GM10248 (cell line): ENCODE results near the gene CCNL2.
A peak's percentile ranks its signal among the peaks of the same experiment; 100 is the strongest.

Experiments used
- CTCF ChIA-PET: fragments of 300-600 bp; sonication (Branson Sonifier 250); formaldehyde crosslinking; extraction: SDS; loops from one replicate; lab custom pipeline; 2021; ENCODE audit warnings: antibody characterized with exemption; lab: Yijun Ruan, JAX
- POLR2A ChIA-PET: fragments of 350-650 bp; sonication (Branson Sonifier 250); formaldehyde crosslinking; extraction: SDS; loops from one replicate; lab custom pipeline; 2020; ENCODE audit warnings: antibody characterized with exemption; lab: Yijun Ruan, JAX
- DNase-seq: peaks from one replicate; pipeline ENCODE4 v3.0.0; 2012; ENCODE audit errors: extremely low spot score
- CTCF ChIP-seq: IDR thresholded peaks from 2 replicates; pipeline ENCODE4 v1.5.1; 2012; ENCODE audit warnings: mild to moderate bottlenecking, low read depth; ENCODE audit errors: extremely low read depth, missing control alignments, control extremely low read depth

CCNL2 gene

GRCh38 chr1:1402072-1402900 is 3.2 kb upstream of the CCNL2 start:
- ChIA-PET POLR2A (no interaction called here), CTCF (interaction anchor here (1.1 to 1.4 kb wide), 4 partner anchors 11 to 40 kb away, joined by 3 to 5 read pairs (median 4); no protein-coding TSS in a partner anchor)
- peak; percentile 53 for TF ChIP-seq CTCF
- no peak for DNase-seq

DNA sequence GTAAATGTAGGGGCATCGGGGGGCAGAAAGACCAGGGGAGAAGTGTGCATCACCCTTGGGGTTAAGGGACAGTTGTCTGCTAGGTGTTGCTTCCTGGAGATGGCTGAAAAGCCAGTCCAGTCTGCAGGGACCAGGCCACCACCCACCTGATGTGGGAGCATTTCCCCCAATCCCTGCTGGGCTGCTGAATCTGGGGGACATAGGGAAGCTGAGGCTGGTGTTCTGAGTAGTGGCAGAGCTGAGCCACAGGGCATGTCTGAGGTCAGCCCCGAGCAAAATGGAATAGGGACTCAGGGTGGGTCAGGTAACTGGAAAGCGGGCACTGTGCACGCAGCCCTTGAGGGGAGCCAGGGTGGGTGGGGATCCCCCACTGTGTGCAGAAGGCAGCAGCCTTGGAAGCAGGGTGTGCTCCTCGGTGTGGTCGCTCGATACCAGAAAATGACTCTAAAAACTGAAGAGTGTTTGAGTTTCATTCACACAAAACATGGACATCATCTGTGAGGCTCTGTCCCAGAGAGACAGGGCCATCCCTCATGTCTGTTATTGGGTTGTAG is 2.4 kb upstream of the CCNL2 start:
- DNase-seq, result no peak
- POLR2A ChIA-PET, result no interaction called here
- CTCF ChIA-PET, result interaction anchor here (1.1 to 1.2 kb wide), 2 partner anchors 10 to 40 kb away, joined by 3 to 4 read pairs; no protein-coding TSS in a partner anchor
- TF ChIP-seq CTCF, result no peak

- CTCF ChIA-PET, result interaction anchor here (0.9 to 2.9 kb wide), 9 partner anchors 9 to 104 kb away, joined by 3 to 20 read pairs (median 6); partner anchors contain the start of gene AURKAIP1
- POLR2A ChIA-PET, result interaction anchor here (1.3 kb wide), 1 partner anchor 25 kb away, joined by 4 read pairs; no protein-coding TSS in a partner anchor
Observed at GRCh38 chr1:1400576-1401456, 1.7 kb upstream of the CCNL2 start.

GRCh38 chr1:1399872-1400575 is 889 bp upstream of the CCNL2 start:
- POLR2A ChIA-PET, result interaction anchor here (1.3 kb wide), 1 partner anchor 24 kb away, joined by 4 read pairs; no protein-coding TSS in a partner anchor
- CTCF ChIA-PET, result interaction anchor here (0.9 to 2.9 kb wide), 9 partner anchors 9 to 105 kb away, joined by 3 to 20 read pairs (median 6); partner anchors contain the start of gene AURKAIP1
- TF ChIP-seq CTCF, result no peak
- no peak for DNase-seq

More at GRCh38 chr1:1400576-1401456, 1.7 kb upstream of the CCNL2 start:
- TF ChIP-seq CTCF, result no peak
- no peak for DNase-seq

DNA sequence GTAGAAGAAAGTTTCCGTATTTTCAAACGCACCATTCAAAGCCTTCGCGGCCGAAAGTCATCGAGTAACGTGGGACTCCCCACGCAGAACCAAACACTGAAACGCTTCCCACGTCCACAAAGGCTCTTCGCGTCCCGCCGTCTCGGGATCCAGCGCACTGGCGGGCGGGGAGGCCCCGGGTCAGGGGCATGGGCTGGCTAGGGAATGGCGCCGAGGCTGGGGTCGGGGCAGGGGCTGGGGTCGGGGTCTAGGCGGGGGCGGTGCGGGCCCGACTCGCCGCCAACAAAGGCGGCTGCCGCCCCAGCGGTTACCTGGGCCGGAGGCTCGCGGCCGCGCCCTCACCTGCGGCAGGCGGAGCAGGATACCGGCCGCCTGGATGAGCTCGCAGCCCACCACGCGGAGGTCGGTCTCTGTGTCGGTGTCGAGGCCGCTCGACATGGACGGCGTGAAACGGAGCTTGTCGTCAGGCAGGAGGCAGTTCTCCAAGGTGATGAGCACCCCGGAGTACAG is 403 bp downstream of the CCNL2 start:
- CTCF ChIA-PET, result interaction anchor here (0.8 to 2.9 kb wide), 13 partner anchors 9 to 106 kb away, joined by 3 to 20 read pairs (median 6); partner anchors contain the start of gene AURKAIP1
- no peak for TF ChIP-seq CTCF
- POLR2A ChIA-PET, result interaction anchor here (1.0 to 1.4 kb wide), 3 partner anchors 10 to 26 kb away, joined by 4 to 8 read pairs (median 5); partner anchors contain the start of gene AURKAIP1
- DNase-seq, result no peak
